B cell (primary cell): Measurements from ENCODE around the gene TSPAN6. TPM values are rescaled to one million over a fixed set of nuclear protein-coding genes. Genes with fewer than 3 reads are reported as not detected.

Experiments used
- ATAC-seq: fragments of 200-7000 bp; cut with Tn5 transposase; one replicate; pipeline ENCODE4 v1.10.0; 2021; ENCODE audit warnings: low read depth, mild to moderate bottlenecking, moderate number of reproducible peaks, moderate library complexity
- CTCF ChIA-PET: fragments of 350-600 bp; sonication (Branson Sonifier 250); formaldehyde crosslinking; loops from one replicate; lab custom pipeline; 2021; ENCODE audit warnings: antibody characterized with exemption, inconsistent platforms; lab: Charles Lee
- POLR2A ChIA-PET: fragments of 350-600 bp; sonication (Branson Sonifier 250); formaldehyde crosslinking; loops from one replicate; lab custom pipeline; 2021; ENCODE audit warnings: antibody characterized with exemption; lab: Charles Lee
- DNase-seq: peaks from one replicate; pipeline ENCODE4 v3.0.0; 2013
- H2AFZ ChIP-seq: 2 replicates; pipeline ENCODE4 v1.6.1; 2012; ENCODE audit warnings: mild to moderate bottlenecking, low read depth, low read length; ENCODE audit not compliant: insufficient read depth, poor library complexity, severe bottlenecking
- H3K27ac ChIP-seq, 2 donors: 1 replicate in 1 of 2; 2 replicates in 1 of 2; pipeline ENCODE4 v1.5.1; 2012 to 2013; ENCODE audit warnings: low read length in 2 of 2, mild to moderate bottlenecking in 2 of 2, moderate library complexity in 1 of 2
- H3K27me3 ChIP-seq, 4 experiments: fragments of 200-600 bp in 1 of 4; sonication (generic) in 1 of 4; replicated peaks in 1 of 4; 1 replicate in 2 of 4; 2 replicates in 2 of 4; pipeline versions ENCODE4 v1.6.1 to v1.7.0; 2013 to 2016; ENCODE audit warnings: low read length in 3 of 4, mild to moderate bottlenecking in 2 of 4, mixed read lengths in 1 of 4, moderate library complexity in 1 of 4; ENCODE audit not compliant: insufficient read depth in 4 of 4, control insufficient read depth in 3 of 4; ENCODE audit errors: control extremely low read depth in 1 of 4
- H3K36me3 ChIP-seq, 2 experiments: replicated peaks in 1 of 2; 1 replicate in 1 of 2; 2 replicates in 1 of 2; pipeline versions ENCODE4 v1.6.1 to v1.7.1; 2013; ENCODE audit warnings: low read length in 1 of 2; ENCODE audit not compliant: insufficient read depth in 2 of 2, control insufficient read depth in 1 of 2; ENCODE audit errors: control extremely low read depth in 1 of 2, extremely low read depth in 1 of 2
- H3K4me1 ChIP-seq, 2 donors: fragments of 200-600 bp in 1 of 2; sonication (generic) in 1 of 2; 1 replicate in 1 of 2; 2 replicates in 1 of 2; pipeline versions ENCODE4 v1.5.1 to v1.6.1; 2013 to 2017; ENCODE audit warnings: low read length in 2 of 2; ENCODE audit not compliant: control insufficient read depth in 2 of 2, insufficient read depth in 2 of 2
- H3K4me2 ChIP-seq: replicated peaks from 2 replicates; pipeline ENCODE3; 2012; ENCODE audit warnings: mild to moderate bottlenecking, low read depth, low read length; ENCODE audit not compliant: poor library complexity, severe bottlenecking
- H3K4me3 ChIP-seq, 5 experiments: fragments of 200-600 bp in 1 of 5; sonication (generic) in 1 of 5; 1 replicate in 3 of 5; 2 replicates in 2 of 5; pipeline versions ENCODE4 v1.5.1 to v1.7.0; 2011 to 2016; ENCODE audit warnings: low read length in 4 of 5, mild to moderate bottlenecking in 4 of 5, low read depth in 2 of 5, control low read depth in 1 of 5, moderate library complexity in 1 of 5; ENCODE audit not compliant: insufficient read depth in 1 of 5; ENCODE audit errors: control extremely low read depth in 1 of 5, extremely low read depth in 1 of 5
- H3K79me2 ChIP-seq: fragments of 200-600 bp; sonication (generic); one replicate; pipeline ENCODE4 v1.6.0; 2016; ENCODE audit warnings: low read length; ENCODE audit not compliant: control insufficient read depth, insufficient read depth
- H3K9ac ChIP-seq: fragments of 200-600 bp; sonication (generic); 2 replicates; pipeline ENCODE4 v1.6.1; 2017; ENCODE audit warnings: mild to moderate bottlenecking, low read length, moderate library complexity
- H3K9me3 ChIP-seq, 3 donors: one replicate each; pipeline versions ENCODE4 v1.6.1 to v1.7.1; 2013; ENCODE audit warnings: low read length in 2 of 3; ENCODE audit not compliant: control insufficient read depth in 2 of 3, insufficient read depth in 1 of 3; ENCODE audit errors: control extremely low read depth in 1 of 3
- H4K20me1 ChIP-seq: 2 replicates; pipeline ENCODE4 v1.6.0; 2012; ENCODE audit warnings: mild to moderate bottlenecking, low read length; ENCODE audit not compliant: insufficient read depth, control insufficient read depth, poor library complexity, severe bottlenecking
- H3K27ac Mint-ChIP-seq: one replicate; pipeline ENCODE4 v1.8.0; 2021; ENCODE audit warnings: mixed read lengths
- H3K27me3 Mint-ChIP-seq: one replicate; pipeline ENCODE4 v1.8.0; 2021; ENCODE audit warnings: mixed read lengths
- H3K4me1 Mint-ChIP-seq: one replicate; pipeline ENCODE4 v1.8.0; 2021; ENCODE audit warnings: mixed read lengths
- H3K4me3 Mint-ChIP-seq: one replicate; pipeline ENCODE4 v1.8.0; 2021; ENCODE audit warnings: mixed read lengths
- H3K9me3 Mint-ChIP-seq: one replicate; pipeline ENCODE4 v1.8.0; 2022; ENCODE audit warnings: mixed read lengths; ENCODE audit not compliant: insufficient read depth
- CTCF ChIP-seq: fragments of 200-600 bp; IDR thresholded peaks from one replicate; pipeline ENCODE4 v1.8.0; 2022; ENCODE audit warnings: antibody characterized with exemption, mild to moderate bottlenecking
- EZH2 ChIP-seq: IDR thresholded peaks from 2 replicates; pipeline ENCODE4 v1.6.1; 2012; ENCODE audit warnings: borderline replicate concordance, low read depth, mild to moderate bottlenecking, moderate library complexity, low read length; ENCODE audit not compliant: insufficient read depth, poor library complexity, severe bottlenecking
- WGBS: methylation state at CpG from one replicate; pipeline ENCODE4 v1.1.5; 2013; ENCODE audit warnings: missing lambda C conversion rate; ENCODE audit not compliant: insufficient coverage; 5-methylcytosine and 5-hydroxymethylcytosine counted together
- intact Hi-C: fragments of 100-400 bp; cut with micrococcal nuclease; formaldehyde crosslinking; loops from one replicate; pipeline ENCODE4 v1.10.0; 2022
- polyA plus RNA-seq: library from polyadenylated mRNA; depleted of rRNA; stranded (reverse); fragments of >200 nt; gene quantifications from 2 replicates; pipeline ENCODE4 v1.2.3, GENCODE V29; 2012
- total RNA-seq, 2 donors: library from RNA; stranded (reverse); fragments of 120-200 nt in 1 of 2; gene quantifications; 1 replicate in 1 of 2; 2 replicates in 1 of 2; pipeline versions ENCODE4 v1.2.3 to v1.2.4, GENCODE V29; 2013 to 2022

The TSPAN6 gene
- total and polyA plus RNA-seq, 2 donors (not counting 1 experiment from before 2014, with no cell fraction given): 0.10 TPM; not detected in 1

- Histone ChIP-seq H3K79me2 (no peaks in the 10 kb centered on the region), H2AFZ (no peak within 1 kb of the TSS), H3K9ac (no peak within 1 kb of the TSS), H3K4me3 (no peak within 1 kb of the TSS), H4K20me1 (no peaks in the 10 kb centered on the region), H3K9me3 (no peaks in the 10 kb centered on the region), H3K4me2 (no peak within 1 kb of the TSS), H3K27ac (no peak within 1 kb of the TSS), H3K36me3 (no peaks in the 10 kb centered on the region), H3K4me1 (no peaks in the 10 kb centered on the region), H3K27me3 (peaks cover 0 to 3% (median 0%) of the 10 kb centered on the region in 4 experiments)
- DNase-seq (no peak), ATAC-seq (no peak)
- Mint-ChIP-seq H3K4me3 (no peak within 1 kb of the TSS), H3K9me3 (no peaks in the 10 kb centered on the region), H3K27me3 (peaks cover 32% of the 10 kb centered on the region), H3K4me1 (peaks cover 1% of the 10 kb centered on the region), H3K27ac (no peak within 1 kb of the TSS)
- ChIA-PET POLR2A (no interaction called here), CTCF (no interaction called here)
- WGBS: no CpG with 5 or more reads among the region's 2 CpGs
- intact Hi-C loops: no loop called here
- TF ChIP-seq CTCF (no peak), EZH2 (no peak)
Measured at GRCh38 chrX:100584611-100585010, 52.0 kb downstream of the TSPAN6 start, which contains the start of gene TNMD. Gene TNMD, plus strand, starts transcription at chrX:100584936. Its CDS starts 83 bp downstream, at chrX:100585019.

Other genes with a start within 250 kb of the TSPAN6 start
- not detected in 2 replicates for gene PCDH19, start 226.5 kb downstream of the TSPAN6 start, total RNA-seq
- not detected in 2 replicates for gene PCDH19, start 226.5 kb downstream of the TSPAN6 start, polyA plus RNA-seq
- not detected in 2 replicates for gene TNMD, start 51.9 kb downstream of the TSPAN6 start, total RNA-seq
- gene TNMD, start 51.9 kb downstream of the TSPAN6 start, polyA plus RNA-seq: not detected in 2 replicates
- not detected in 2 replicates for gene SRPX2, start 7.4 kb upstream of the TSPAN6 start, total RNA-seq
- not detected in 2 replicates for gene SRPX2, start 7.4 kb upstream of the TSPAN6 start, polyA plus RNA-seq
- gene SYTL4, start 95.3 kb upstream of the TSPAN6 start, total RNA-seq: not detected in 2 replicates
- gene SYTL4, start 95.3 kb upstream of the TSPAN6 start, polyA plus RNA-seq: 0.13 and 0.16 TPM in 2 replicates
- 14.6 and 16.4 TPM in 2 replicates for gene CSTF2, start 183.6 kb upstream of the TSPAN6 start, total RNA-seq
- gene CSTF2, start 183.6 kb upstream of the TSPAN6 start, polyA plus RNA-seq: 7.0 and 7.5 TPM in 2 replicates
- not detected in 2 replicates for gene NOX1, start 237.6 kb upstream of the TSPAN6 start, total RNA-seq
- gene NOX1, start 237.6 kb upstream of the TSPAN6 start, polyA plus RNA-seq: 0.13 TPM in 1 of 2 replicates, not detected in the other